C4-2B (cell line): ENCODE measurements around the gene VDAC1.
"Not testable (repeated sequence)": the region's sequence is repeated elsewhere in the genome, so short reads cannot be mapped to it uniquely, and the experiment has no call there.

Source experiments
- H3K27ac ChIP-seq: fragments of 450-650 bp; 2 replicates; pipeline ENCODE4 v1.5.1; 2017
- CTCF ChIP-seq: fragments of 450-650 bp; conservative IDR thresholded peaks from 2 replicates; pipeline ENCODE4 v1.5.1; 2017; ENCODE audit warnings: mild to moderate bottlenecking
- ZFX ChIP-seq: fragments of 450-650 bp; IDR thresholded peaks from 2 replicates; pipeline ENCODE4 v1.6.1; 2017

VDAC1 gene

GRCh38 chr5:133936651-133937015 lies 68.1 kb downstream of the VDAC1 start:
- H3K27ac ChIP-seq: no peak overlapping the region

GRCh38 chr5:133935991-133936650 lies 68.7 kb downstream of the VDAC1 start:
- not testable (repeated sequence) for H3K27ac ChIP-seq

More at GRCh38 chr5:133936651-133937015, 68.1 kb downstream of the VDAC1 start:
- no peak for TF ChIP-seq CTCF
- no peak for TF ChIP-seq ZFX

GRCh38 chr5:133935667-133935940 lies 69.2 kb downstream of the VDAC1 start:
- no peak overlapping the region for H3K27ac ChIP-seq
- no peak for TF ChIP-seq CTCF
- no peak for TF ChIP-seq ZFX

GRCh38 chr5:133934822-133935666 lies 69.7 kb downstream of the VDAC1 start:
- no peak for TF ChIP-seq CTCF
- no peak for TF ChIP-seq ZFX
- H3K27ac ChIP-seq: no peak overlapping the region

- no peak for TF ChIP-seq ZFX
- TF ChIP-seq CTCF: no peak
Observed at GRCh38 chr5:133934311-133934710, 70.5 kb downstream of the VDAC1 start.

DNA sequence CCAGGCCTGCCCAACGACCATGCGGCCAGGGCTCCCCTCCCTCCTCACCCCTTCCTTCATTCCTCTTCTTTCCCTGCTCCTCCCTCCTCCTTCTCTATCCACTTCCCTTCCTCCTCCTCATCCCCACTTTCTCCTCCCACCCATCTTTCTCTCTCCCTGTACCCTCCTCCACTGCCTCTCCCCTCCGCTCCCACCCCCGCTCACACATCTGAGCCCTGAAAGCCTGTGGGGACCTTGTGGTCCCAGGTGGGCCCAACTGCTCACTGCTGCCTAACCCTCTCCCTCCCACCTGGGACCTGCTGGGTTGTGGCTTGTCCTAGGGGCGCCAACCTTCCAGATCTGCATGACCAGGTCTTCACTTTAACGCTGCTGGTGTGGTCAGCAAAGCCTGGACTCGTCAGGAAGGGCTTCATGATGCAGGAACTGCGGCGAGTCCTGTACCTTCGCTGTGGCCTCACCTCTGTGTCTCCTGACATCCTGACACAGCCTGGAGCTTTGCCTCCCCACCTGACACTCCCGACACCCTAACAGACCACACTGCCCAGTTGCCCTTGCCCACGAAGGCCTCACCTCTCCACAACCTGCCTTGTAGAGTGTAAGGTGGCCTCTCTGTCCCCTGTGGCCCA lies 71.0 kb downstream of the VDAC1 start:
- no peak for TF ChIP-seq CTCF
- TF ChIP-seq ZFX: no peak
- no peak overlapping the region for H3K27ac ChIP-seq

More at GRCh38 chr5:133934311-133934710, 70.5 kb downstream of the VDAC1 start:
- no peak overlapping the region for H3K27ac ChIP-seq

DNA sequence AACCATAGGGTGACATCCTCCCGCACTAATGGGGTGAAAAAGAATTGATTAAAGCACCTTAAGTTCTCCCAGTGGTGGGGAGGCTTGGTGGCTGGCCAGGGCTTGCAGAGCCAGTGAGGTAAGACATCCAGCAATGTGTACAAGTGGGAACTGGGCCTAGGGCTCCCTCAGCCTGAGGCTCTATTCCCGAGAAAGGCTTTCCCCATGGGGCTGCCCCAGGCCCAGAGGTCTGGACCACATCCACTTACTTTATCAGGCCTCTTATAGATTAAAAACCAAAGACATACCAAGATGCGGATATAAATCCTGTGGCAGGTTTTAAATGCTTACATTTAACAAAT lies 71.6 kb downstream of the VDAC1 start:
- no peak for TF ChIP-seq CTCF
- TF ChIP-seq ZFX: no peak
- H3K27ac ChIP-seq: no peak overlapping the region
